Kidney glomerular epithelial cell (primary cell): ENCODE measurements around the gene LGALS3BP.
"Not testable (repeated sequence)": the region's sequence is repeated elsewhere in the genome, so short reads cannot be mapped to it uniquely, and the experiment has no call there.

ENCODE experiments used
- DNase-seq: peaks from one replicate; lab custom pipeline; 2025; lab: John Stamatoyannopoulos, UW

The LGALS3BP gene

DNA sequence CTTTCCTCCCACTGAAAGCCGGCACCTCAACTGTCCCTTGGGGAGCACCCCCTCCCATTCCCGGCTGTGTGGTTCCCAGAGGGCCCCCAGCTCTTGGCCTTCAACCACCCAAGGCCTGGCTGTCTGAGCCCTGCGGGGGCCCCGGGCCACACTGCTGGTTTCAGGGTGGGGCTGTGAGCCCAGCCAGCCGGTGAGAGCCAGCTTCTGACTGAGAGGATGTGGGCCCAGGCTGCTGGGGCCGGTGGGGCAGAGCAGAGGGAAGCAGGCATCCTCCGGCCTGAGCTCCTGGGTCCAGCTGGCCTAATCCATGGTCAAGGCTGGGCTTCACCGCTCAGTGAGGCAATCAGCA, 875 bp upstream of the LGALS3BP start:
- DNase-seq, result no peak

DNA sequence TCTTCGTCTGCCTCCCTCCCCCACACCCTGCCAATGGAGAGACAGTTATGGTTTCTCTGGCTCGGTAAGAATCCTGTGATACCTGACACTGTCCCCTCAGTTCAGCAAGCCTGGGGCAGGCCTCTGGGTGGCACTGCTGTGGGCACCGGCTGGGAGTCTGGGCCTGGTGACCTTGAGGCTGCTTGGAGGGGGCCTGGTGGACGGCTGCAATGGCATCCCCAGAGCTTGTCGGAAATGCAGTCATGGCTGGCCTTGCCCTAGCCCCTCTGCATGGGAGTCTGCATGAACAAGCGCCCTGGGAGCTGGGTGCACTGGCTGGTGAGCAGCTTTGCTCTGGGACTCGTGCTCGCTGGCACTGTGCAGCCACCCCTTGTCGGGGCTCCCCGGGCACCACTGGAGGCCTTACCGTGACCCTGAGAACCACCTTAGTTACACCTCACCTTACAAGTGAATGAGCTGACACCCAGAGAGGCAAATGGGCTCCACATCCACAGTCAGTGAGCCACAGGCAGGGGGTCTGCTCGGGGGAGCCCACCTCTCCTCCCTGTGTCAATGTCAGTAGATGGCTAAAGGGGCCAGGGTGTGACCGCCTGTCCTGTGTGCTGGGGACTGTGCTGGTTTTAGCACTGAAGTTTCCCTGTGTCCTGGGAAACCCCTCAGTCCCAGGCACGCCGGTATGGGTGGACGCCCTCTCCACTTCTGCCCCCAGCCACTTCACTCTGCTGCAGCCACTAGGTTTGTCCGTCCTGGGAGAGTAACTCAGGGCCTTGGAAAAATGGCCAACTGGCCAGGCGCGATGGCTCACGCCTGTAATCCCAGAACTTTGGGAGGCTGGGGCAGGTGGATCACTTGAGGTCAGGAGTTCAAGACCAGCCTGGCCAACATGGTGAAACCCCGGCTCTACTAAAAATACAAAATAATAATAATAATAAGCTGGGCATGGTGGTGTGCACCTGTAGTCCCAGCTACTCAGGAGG, 1.4 kb downstream of the LGALS3BP start:
- DNase-seq, result no peak

DNA sequence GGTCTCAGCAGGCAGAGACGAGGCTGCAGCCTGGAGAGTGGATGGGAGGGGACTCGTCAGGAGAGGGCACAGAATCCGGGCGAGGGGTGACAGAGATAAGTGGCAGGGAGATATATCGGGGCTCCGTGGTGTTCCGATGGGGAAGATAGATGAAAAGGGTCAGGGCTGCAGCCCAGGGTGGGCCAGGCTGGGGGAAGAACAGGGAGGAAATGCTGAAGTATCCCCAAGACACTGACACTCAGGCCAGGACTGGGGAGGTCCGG, 2.1 kb downstream of the LGALS3BP start:
- no peak for DNase-seq

DNA sequence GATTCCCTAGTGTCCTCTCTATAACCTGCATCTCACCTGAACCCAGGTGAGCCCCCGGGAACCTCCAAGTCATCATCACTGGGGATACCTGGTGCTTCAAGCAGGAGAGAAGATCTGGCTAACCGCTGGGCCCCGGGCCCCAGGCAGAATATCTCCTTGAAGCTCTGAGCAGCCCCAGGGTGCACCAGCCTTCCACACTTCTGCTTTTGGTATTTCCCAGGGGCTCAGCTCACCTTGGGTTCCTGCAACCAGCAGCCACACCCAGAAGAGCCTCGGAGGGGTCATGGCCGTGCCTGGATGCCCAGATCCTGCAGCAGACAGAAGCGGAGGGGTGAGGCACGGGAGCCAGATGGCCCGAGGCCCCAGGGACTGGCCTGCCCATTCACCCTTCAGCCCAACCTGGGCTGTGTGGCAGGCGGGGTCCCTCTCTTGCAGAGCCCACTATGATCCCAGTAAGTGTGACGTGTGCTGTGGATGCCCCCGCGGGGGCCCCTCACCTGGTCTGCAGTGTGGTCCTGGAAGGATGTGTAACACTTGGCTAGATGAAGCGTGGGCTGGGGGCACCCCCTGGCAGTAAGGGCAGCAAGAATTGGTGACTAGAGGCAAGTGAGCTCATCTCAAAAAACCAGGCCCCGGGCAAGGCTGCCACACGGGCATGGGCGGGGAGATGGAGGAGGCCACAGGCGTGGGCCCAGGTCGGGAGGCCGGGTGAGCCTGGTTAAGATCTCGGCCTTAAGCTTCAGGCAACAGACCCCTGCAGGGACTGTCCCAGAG, 2.6 kb downstream of the LGALS3BP start:
- no peak for DNase-seq

DNA sequence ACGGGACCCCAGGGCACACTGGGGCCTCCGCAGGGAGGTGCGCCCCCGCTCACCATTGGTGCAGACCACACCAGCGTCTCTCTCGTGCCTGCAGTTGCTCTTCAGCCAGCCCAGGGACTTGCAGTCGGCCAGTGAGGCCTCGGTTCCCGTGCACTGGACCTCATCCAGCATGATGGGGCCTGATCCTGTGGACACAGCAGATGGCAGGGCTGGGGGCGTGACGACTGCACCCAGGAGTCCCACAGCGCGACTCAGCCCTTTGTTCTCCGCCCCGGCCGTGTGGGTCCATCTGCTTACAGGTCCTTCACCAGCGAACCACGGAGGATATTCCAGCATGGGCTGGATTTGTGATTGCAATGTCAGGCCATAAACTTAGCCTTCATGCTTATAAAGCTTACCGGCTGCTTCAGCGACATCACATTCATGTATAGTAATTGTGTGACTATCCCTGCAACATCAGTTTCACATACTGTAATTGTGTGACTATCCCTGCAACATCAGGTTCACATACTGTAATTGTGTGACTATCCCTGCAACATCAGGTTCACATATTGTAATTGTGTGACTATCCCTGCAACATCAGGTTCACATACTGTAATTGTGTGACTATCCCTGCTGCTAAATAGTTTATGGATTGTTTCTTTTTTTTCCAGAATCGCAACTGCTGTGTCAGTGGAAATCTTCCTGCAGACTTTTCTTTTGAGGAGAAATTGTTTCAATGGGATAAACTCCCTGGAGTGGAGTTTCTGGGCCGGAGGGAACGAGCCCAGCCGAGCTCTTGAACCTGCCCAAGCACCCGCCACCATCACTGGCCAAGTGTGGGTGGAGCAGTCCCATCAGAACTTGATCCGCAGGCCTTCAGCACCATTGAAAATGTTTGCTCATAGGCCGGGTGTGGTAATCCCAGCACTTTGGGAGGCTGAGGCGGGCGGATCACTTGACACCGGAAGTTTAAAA, 4.8 kb downstream of the LGALS3BP start:
- DNase-seq, result no peak

DNA sequence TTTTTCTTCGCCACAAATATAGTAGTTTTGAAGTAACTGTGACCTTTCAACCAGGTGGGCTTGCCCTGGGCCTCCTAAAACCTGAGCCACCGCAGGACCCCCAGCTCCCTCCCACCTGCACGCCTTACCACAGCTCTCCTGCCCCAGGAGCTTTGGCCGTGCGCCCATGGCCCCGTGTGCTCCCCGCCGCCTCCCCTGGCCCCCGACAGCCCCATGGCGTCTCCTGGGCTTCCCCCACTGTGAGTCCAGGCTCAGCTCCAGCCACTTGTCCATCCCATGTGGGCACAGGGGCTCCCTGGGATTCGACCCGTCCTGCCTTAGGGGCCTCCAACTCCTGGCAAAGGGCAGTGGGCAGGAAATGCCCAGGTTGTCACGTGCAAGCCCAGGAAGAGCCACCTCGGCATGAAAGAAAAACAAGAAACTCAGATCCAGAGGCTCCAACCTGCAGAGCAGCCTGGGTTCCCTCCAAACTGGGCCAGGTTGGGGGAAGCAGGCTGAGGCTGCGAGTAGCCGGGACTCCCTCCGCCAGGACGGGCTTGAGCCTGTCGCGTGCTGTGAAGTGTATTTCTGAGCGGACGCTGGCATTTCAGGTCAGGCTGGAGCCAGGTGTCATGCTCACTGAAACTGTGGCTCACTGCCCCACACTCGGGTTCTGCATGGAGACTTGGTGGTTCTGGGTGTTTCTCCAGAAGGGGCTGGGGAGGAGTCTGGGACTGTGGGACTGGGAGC, 5.8 kb downstream of the LGALS3BP start:
- no peak for DNase-seq

DNA sequence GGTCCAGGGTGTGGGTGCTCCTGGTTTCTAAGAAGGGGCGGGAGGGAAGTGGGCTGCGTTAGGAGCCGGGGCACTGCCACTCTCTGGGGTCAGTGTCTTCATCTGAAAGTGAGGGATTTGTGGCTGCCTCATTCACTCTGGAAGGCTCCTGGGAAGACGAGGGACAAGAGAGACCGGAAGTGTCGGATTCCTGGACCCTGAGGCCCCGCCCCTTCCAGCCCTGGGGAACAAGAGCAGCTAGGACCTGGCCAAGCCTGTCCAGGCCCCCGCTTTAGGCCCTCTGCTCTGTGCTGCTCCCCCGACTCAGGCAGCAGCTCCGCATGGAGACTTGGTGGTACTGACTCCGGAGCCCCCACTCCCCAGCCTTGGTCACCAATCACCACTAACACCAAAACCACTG, 6.5 kb downstream of the LGALS3BP start:
- DNase-seq, result no peak

DNA sequence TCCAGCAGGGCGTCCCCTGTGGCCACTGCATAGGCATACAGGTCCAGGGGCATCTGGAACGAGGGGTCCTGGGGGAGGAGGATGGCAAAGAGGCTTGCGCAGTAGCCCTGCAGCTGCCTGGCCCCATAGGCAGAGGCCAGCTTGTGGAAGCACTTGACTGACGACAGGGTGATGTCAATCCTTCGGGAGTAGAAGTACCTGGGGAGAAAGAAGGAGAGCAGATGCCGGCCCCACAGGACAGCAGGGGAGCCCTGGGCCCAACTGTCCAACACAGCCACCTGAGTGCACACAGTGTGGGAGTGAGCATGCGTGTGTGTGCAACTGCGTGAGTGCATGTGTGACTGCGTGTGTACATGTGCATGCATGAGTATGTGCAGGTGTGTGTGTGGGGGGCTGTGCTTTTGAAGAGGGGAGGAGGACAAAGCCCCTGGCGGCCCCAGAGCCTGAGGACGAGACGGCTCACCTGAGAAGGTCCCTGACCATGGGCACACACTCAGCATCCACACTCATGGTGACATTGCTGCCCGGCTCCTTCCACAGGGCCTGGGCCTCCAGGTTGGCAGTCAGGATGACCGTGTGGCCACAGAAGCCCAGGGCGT, 7.1 kb downstream of the LGALS3BP start:
- DNase-seq, result no peak

DNA sequence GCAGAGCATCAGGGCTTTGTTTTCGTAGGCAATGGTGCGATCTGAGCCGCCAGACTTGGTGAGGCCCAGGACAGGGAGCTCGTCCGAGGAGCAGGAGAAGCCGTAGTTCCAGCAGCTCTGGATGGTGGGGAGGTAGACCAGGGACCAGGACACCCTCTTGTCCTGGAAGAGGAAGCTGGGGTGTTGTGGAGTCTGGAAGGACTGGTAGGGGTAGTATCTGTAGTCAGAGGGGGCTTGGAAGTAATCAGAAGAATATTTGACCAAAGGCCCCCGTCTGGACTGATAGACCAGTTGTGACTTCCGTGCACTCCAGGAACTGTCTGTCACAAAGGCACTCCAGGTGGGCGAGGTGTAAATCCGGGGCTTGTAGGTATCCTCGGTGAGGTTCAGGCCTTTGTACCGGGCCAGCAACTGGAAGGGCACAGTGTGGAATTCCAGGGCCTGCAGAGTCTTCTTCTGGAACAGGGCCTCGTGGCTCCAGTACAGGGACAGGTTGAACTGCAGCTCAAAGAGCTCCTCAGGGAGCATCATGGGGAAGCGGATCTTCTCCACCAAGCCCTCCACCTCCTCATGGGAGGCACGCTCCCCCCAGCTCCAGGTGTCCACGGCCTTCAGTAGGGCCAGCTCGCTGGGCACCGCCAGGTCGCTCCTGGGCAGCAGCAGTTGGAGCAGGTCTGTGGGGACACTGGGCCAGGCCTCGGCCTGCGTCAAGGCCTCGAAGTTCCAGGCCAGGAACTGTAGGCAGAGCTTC, 7.8 kb downstream of the LGALS3BP start:
- DNase-seq, result no peak

DNA sequence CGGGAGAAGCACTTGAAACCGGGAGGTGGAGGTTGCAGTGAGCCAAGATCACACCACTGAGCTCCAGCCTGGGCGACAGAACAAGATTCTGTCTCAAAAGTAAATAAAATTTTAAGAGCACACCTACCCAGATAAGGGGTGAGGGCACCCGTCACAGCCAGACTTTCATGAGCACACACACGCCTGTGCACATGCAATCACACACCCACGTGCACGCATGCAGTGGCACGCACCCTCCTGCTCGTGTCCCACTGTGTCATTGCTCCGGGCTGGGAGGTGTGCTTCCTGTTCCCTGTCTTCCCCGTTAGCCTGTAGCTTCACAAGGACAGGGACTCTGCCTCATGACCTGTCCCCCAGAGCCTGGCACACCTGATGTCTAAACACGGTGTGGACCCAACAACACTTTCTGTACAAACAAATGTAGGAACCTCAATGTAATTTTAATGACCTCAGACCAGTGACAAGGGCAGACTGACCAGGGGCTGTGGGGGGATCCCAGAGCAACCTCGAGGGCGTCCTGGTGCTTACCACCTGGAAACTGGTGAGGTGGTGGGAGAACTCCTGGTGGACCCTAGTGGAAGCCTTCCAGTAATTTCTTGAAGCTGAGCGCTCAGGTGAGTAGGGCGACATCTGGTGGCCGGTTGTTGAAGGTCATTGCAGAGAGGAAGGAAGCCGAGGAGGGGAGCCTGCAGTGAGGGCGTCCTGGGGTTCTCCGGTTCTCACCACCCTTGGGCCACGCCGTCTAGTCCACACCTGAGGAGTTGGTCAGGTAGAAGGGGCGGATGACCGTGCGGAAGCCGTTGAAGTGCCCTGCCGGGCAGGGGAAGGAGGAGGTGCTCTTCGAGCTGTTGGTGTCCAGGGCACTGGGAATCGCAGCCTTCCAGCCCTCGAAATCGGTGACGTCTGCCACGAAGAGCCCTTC, 8.6 kb downstream of the LGALS3BP start:
- peak; percentile 41 for DNase-seq

DNA sequence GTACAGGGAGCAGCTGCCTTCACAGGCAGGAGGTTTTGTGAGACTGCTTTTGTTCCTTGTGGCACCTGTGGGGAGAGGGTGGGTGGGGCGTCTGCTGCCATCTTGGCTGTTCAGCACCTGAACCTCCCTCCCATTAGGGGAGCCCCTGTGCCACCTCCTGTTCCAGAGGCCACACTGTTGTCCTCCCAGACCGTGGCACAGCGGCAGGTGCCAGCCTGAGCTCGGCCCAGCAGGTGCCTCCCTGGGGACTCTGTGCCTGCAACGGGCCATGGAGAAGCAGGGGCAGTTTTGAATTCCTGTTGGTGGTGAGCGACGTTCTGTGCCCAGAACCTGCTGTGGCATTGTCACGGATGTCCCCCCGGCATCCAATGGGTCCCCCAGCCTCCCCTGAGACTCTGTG, 9.9 kb downstream of the LGALS3BP start:
- no peak for DNase-seq

DNA sequence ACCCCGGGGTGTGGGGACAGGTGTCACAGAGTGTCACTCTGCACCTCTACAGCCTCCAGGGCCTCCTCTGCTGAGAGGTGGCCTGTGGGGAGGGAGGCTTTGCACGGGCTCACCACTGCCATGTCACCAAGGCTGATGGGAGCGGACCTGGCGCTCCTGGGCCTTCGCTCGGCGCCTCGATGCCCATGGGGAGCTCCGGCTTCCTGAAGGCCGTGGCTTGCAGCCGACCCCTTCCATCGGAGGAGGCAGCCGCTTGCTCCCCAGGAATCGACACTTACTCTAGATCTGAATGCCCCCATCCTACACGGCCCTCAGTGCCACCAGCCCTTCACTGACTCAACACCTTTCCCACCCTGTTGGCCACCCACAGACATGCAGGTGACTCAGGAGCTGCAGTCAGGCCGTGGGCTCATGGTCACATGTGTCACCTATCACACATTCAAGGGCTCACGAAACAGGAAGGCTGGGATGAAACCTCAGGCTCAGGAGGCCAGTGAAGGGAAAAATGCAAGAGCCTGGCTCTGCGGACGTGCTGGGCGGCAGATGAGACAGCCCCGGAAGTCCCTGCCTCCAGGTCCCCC, 11.9 kb downstream of the LGALS3BP start:
- DNase-seq, result no peak

DNA sequence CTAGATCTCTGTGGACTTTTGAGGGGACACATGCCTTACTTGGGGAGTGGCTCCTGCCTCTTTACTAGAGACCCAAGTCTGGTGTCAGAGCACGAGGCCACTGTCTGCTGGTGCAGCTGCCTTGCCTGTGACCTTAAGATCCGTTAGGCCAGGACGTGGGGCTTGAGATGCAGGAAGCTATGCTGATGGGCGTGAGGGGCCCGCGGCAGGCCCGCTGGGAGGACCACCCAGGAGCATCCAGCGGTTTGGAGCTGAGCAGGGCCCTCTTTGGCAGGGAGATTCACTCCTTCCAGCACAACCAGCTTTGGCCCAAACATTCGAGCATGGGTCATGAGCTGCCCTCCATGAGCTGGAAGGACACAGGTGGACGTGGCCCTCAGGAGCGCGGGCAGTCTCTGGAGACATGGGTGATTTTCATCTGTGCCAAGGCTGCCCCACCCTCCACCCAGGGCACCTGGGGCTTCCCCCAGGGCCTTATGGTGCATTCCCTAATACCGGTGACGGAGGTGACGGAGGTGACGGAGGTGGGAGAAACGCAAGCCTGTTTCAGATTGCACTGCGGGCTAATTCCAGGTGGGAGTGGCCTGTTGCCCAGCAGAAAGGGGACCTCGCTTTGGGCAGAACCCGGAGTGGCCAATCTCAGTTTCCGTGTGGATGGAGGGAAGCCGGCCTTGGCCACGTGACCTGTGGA, 12.7 kb downstream of the LGALS3BP start:
- DNase-seq, result no peak

DNA sequence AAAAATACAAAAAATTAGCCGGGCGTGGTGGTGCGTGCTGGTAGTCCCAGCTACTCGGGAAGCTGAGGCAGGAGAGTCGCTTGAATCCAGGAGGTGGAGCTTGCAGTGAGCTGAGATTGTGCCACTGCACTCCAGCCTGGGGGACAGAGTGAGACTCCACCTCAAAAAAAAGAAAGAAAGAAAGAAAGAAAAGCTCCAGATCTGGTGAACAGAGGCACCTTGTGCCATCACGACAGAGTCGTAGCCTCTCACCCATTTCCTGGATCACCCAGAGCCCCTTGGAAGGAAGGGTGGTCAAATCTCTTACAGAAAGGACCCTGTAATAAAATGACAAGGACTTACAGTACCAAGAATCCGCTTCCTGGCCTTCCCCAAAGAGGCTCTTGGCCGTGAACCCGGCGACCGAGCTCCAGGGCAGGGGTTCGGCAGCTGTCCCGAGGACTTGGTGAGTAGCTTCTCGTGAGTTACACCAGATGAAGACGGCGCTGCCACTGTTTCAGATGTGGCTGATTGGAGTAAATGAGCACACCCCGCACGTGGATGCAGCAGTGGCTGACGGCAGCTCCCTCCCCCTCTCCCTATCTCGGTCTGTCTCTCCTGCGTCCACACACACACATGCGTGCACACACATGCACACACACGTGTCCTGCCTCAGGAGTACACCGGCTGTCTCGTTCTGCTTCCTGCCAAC, 13.5 kb downstream of the LGALS3BP start:
- no peak for DNase-seq

DNA sequence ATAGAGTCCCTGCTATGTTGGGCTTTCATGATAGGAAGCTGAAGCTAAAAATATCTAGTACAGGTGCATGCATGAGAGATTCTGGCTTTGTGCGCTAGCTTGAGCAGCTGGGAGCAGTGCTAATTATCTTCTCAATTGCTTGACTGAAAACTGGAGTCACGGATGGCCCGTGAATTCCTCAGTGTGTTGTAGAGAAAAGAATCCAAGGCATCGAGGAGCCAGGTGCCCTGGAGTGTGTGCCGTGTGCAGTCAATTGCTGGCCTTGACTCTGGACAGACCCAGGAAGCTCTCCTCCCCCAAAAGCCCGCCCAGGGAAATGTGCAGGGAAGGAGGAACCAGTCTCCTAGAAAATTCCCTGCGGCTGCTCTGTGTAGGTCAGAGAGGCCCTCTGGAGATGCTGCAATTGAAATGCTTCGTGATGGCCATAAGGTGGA, 14.2 kb downstream of the LGALS3BP start:
- no peak for DNase-seq

DNA sequence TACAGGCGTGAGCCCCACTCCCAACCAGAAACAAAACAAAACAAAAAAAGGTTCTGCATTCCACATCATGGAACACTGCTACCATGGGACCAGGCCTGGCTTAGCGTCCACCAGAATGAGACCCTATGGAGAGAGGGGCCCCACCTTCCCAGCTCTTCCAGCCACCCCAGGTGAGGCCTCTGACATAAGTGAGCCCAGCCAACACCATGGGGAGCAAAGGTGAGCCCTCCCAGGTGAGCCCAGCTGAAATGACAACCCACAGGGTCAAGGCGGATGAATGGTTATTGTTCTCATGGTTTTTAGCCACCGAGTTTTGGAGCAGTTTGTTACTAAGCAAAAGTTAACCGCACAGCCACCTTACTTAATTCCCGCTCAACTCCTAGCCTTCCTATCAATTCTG, 16.3 kb downstream of the LGALS3BP start:
- DNase-seq, result no peak

DNA sequence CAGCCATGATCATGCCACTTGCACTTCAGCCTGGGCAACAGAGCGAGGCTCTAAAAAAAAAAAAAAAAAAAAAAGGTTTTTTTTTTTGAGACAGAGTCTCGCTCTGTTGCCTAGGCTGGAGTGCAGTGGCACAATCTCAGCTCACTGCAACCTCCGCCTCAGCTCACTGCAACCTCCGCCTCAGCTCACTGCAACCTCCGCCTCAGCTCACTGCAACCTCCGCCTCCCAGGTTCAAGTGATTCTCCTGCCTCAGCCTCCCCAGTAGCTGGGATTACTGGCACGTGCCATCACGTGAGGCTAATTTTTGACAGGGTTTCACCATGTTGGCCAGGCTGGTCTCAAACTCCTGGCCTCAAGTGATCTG, 16.8 kb downstream of the LGALS3BP start:
- DNase-seq, result not testable (repeated sequence)
